GM18507 (cell line): ENCODE measurements around the gene HOXB3.
A peak's percentile ranks its signal among the peaks of the same experiment; 100 is the strongest.

Experiments
- DNase-seq: peaks from one replicate; pipeline ENCODE4 v3.0.0; 2011; ENCODE audit warnings: low read depth; ENCODE audit not compliant: insufficient read length; ENCODE audit errors: extremely low spot score
- FAIRE-seq: peaks from 2 replicates; lab custom pipeline; 2011; peaks lifted over from hg19 to GRCh38; lab: Jason Lieb, UNC

HOXB3 gene

GRCh38 chr17:48561884-48562810, 27.9 kb downstream of the HOXB3 start:
- DNase-seq (no peak), FAIRE-seq (peak; percentile 95)

GRCh38 chr17:48559840-48560817, 29.9 kb downstream of the HOXB3 start:
- FAIRE-seq (no peak), DNase-seq (no peak)

- no peak for DNase-seq
- no peak for FAIRE-seq
Observed at GRCh38 chr17:48559122-48559839, 30.8 kb downstream of the HOXB3 start.

- FAIRE-seq: no peak
- DNase-seq: no peak
Observed at GRCh38 chr17:48558831-48559121, 31.3 kb downstream of the HOXB3 start.

GRCh38 chr17:48558057-48558830, 31.8 kb downstream of the HOXB3 start:
- no peak for DNase-seq
- FAIRE-seq: no peak

- DNase-seq (no peak), FAIRE-seq (no peak)
Observed at GRCh38 chr17:48556576-48557401, 33.3 kb downstream of the HOXB3 start.

- DNase-seq (no peak), FAIRE-seq (no peak)
Observed at GRCh38 chr17:48556229-48556575, 33.8 kb downstream of the HOXB3 start.

GRCh38 chr17:48555258-48556228, 34.5 kb downstream of the HOXB3 start:
- no peak for FAIRE-seq

GRCh38 chr17:48554412-48555257, 35.4 kb downstream of the HOXB3 start:
- FAIRE-seq (no peak), DNase-seq (no peak)

More at GRCh38 chr17:48555258-48556228, 34.5 kb downstream of the HOXB3 start:
- no peak for DNase-seq

- DNase-seq (no peak), FAIRE-seq (no peak)
Observed at GRCh38 chr17:48553826-48554225, 36.2 kb downstream of the HOXB3 start.

GRCh38 chr17:48553190-48553547, 36.9 kb downstream of the HOXB3 start:
- FAIRE-seq: no peak
- DNase-seq: no peak

GRCh38 chr17:48552466-48553189, 37.4 kb downstream of the HOXB3 start:
- FAIRE-seq: no peak
- no peak for DNase-seq

GRCh38 chr17:48551596-48552465, 38.2 kb downstream of the HOXB3 start:
- DNase-seq (no peak), FAIRE-seq (no peak)

- FAIRE-seq (no peak), DNase-seq (no peak)
Observed at GRCh38 chr17:48551214-48551555, 38.9 kb downstream of the HOXB3 start.
